ENCODE results near the gene BLVRB. TPM values are rescaled to one million over a fixed set of nuclear protein-coding genes. Genes with fewer than 3 reads are reported as not detected.

The BLVRB gene
- total and polyA plus RNA-seq, 2 of the 8 experiments (the other 6 are each of a cell fraction or from before 2014, with no cell fraction given) = 28.7 to 182 TPM

- TF ChIP-seq PHF8 (conservative IDR thresholded peaks at IDR 0.05; ENCODE audit: low read depth, low read length) (no peak), YY1 (IDR thresholded peaks at IDR 0.05; ENCODE audit: low read depth, low read length) (no peak)
Observed at GRCh38 chr19:40452016-40452415, 13.5 kb downstream of the BLVRB start (continued).

Data from H1 (cell line).